ENCODE data around the gene CHRM5.

DNA sequence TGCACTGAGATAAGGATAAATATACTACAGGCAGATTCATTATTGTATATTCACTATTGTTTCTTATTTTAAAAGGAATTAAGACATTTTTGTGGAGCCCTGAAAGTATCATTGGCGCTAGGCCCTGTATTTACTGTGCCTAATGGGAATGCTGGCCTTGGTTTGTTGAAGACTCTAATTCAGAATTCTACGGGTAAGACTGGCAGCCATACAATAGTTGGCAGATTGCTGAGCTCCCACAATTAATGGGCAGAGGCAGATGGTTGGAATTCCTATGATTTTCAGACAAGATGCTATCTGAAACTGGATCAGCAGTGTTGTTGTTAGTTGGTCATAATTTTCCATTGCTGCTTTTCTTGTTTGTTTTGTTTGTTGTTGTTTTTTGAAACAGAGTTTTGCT lies 148.3 kb downstream of the CHRM5 start:
- TF ChIP-seq, protein P1, sequence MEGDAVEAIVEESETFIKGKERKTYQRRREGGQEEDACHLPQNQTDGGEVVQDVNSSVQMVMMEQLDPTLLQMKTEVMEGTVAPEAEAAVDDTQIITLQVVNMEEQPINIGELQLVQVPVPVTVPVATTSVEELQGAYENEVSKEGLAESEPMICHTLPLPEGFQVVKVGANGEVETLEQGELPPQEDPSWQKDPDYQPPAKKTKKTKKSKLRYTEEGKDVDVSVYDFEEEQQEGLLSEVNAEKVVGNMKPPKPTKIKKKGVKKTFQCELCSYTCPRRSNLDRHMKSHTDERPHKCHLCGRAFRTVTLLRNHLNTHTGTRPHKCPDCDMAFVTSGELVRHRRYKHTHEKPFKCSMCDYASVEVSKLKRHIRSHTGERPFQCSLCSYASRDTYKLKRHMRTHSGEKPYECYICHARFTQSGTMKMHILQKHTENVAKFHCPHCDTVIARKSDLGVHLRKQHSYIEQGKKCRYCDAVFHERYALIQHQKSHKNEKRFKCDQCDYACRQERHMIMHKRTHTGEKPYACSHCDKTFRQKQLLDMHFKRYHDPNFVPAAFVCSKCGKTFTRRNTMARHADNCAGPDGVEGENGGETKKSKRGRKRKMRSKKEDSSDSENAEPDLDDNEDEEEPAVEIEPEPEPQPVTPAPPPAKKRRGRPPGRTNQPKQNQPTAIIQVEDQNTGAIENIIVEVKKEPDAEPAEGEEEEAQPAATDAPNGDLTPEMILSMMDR (IDR thresholded peaks at IDR 0.05): no peak
- TF ChIP-seq ZFX (IDR thresholded peaks at IDR 0.05; ENCODE audit: borderline replicate concordance): no peak

Data from 22Rv1 (cell line).